Activated naive CD8-positive, alpha-beta T cell treated with anti-CD3 and anti-CD28 coated beads for 36 hours (primary cell): ENCODE data around the gene ANKRD52. TPM values are rescaled to one million over a fixed set of nuclear protein-coding genes. Genes with fewer than 3 reads are reported as not detected.
"Not testable (repeated sequence)": the region's sequence is repeated elsewhere in the genome, so short reads cannot be mapped to it uniquely, and the experiment has no call there.

Experiments used
- DNase-seq: peaks from one replicate; pipeline ENCODE4 v3.0.0; 2021
- H3K27ac Mint-ChIP-seq: one replicate; pipeline ENCODE4 v1.8.0; 2022; ENCODE audit warnings: mild to moderate bottlenecking, moderate library complexity, mixed read lengths
- H3K27me3 Mint-ChIP-seq: one replicate; pipeline ENCODE4 v1.8.0; 2022; ENCODE audit warnings: mild to moderate bottlenecking, mixed read lengths
- H3K36me3 Mint-ChIP-seq: one replicate; pipeline ENCODE4 v1.8.0; 2021; ENCODE audit warnings: mild to moderate bottlenecking, mixed read lengths
- H3K4me1 Mint-ChIP-seq: one replicate; pipeline ENCODE4 v1.8.0; 2021; ENCODE audit warnings: mixed read lengths
- H3K4me3 Mint-ChIP-seq: one replicate; pipeline ENCODE4 v1.8.0; 2022; ENCODE audit warnings: mild to moderate bottlenecking, moderate library complexity, mixed read lengths
- H3K9me3 Mint-ChIP-seq: one replicate; pipeline ENCODE4 v1.8.0; 2022; ENCODE audit warnings: mixed read lengths
- total RNA-seq, 2 experiments: library from RNA; stranded (reverse); gene quantifications; one replicate each; pipeline ENCODE4 v1.2.3, GENCODE V29; 2021

The ANKRD52 gene
- total RNA-seq, 2 experiments from 2014 or later, result 41.9 to 47.0 TPM

- no peak overlapping the region for H3K27ac Mint-ChIP-seq
- H3K27me3 Mint-ChIP-seq, result no peaks in the 10 kb centered on the region
- H3K4me3 Mint-ChIP-seq, result no peak overlapping the region
- DNase-seq, result no peak
- peaks cover 10% of the 10 kb centered on the region for H3K4me1 Mint-ChIP-seq
- no peaks in the 10 kb centered on the region for H3K9me3 Mint-ChIP-seq
- H3K36me3 Mint-ChIP-seq, result peaks cover 24% of the 10 kb centered on the region
Measured at GRCh38 chr12:56286044-56286830, 28.1 kb upstream of the ANKRD52 start.

GRCh38 chr12:56284263-56284662, 26.1 kb upstream of the ANKRD52 start:
- not testable (repeated sequence) for DNase-seq, H3K27me3 Mint-ChIP-seq, H3K27ac Mint-ChIP-seq, H3K9me3 Mint-ChIP-seq, H3K4me3 Mint-ChIP-seq, H3K4me1 Mint-ChIP-seq
- peaks cover 24% of the 10 kb centered on the region for H3K36me3 Mint-ChIP-seq

DNA sequence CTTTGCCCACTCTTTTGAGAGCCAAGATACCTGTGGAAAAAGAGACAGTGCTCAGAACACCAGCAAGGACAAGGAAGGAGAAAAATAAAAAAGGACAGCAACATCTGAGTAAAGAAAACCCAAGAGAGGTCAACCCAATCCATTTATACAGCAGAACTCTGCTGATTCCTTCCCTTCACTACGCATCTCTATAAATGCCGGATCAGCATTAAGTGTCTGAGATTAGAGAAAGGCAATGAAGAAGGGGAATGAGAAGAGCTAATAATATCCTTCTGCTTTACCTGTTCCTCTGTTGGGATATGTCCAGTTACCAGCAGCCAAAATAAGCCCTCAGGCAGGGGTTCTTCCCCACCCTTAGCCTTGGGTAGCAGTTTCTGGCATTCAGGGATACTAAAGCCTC, 24.4 kb upstream of the ANKRD52 start:
- DNase-seq, result no peak
- H3K4me3 Mint-ChIP-seq, result no peak overlapping the region
- H3K4me1 Mint-ChIP-seq, result no peaks in the 10 kb centered on the region
- H3K27me3 Mint-ChIP-seq, result no peaks in the 10 kb centered on the region
- no peaks in the 10 kb centered on the region for H3K9me3 Mint-ChIP-seq
- H3K36me3 Mint-ChIP-seq, result peaks cover 32% of the 10 kb centered on the region
- no peak overlapping the region for H3K27ac Mint-ChIP-seq

- no peaks in the 10 kb centered on the region for H3K4me1 Mint-ChIP-seq
- DNase-seq, result no peak
- peaks cover 33% of the 10 kb centered on the region for H3K36me3 Mint-ChIP-seq
- no peaks in the 10 kb centered on the region for H3K9me3 Mint-ChIP-seq
- no peak overlapping the region for H3K27ac Mint-ChIP-seq
- H3K27me3 Mint-ChIP-seq, result no peaks in the 10 kb centered on the region
- no peak overlapping the region for H3K4me3 Mint-ChIP-seq
Measured at GRCh38 chr12:56282030-56282429, 23.8 kb upstream of the ANKRD52 start.

DNA sequence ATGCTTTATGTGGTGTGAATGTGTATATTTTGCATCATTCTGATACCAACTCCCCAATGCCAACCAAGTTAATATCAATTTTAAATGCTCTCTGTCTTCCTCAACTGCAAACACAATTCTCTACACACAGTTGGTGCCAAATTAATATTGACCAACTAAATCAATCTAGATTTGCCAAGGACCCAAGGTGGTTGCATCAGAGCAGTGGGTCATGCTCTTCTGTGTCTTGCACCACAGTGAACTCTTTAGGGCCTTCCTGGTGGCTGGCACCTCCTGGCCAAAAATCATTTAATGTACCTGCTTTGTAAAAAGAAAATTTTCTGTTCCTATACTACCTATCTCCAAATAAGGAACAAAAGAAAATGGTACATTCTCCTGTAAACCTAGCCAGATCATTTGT, 22.7 kb upstream of the ANKRD52 start:
- H3K27ac Mint-ChIP-seq, result no peak overlapping the region
- no peak overlapping the region for H3K4me3 Mint-ChIP-seq
- no peaks in the 10 kb centered on the region for H3K27me3 Mint-ChIP-seq
- no peaks in the 10 kb centered on the region for H3K4me1 Mint-ChIP-seq
- peaks cover 35% of the 10 kb centered on the region for H3K36me3 Mint-ChIP-seq
- no peaks in the 10 kb centered on the region for H3K9me3 Mint-ChIP-seq
- no peak for DNase-seq

DNA sequence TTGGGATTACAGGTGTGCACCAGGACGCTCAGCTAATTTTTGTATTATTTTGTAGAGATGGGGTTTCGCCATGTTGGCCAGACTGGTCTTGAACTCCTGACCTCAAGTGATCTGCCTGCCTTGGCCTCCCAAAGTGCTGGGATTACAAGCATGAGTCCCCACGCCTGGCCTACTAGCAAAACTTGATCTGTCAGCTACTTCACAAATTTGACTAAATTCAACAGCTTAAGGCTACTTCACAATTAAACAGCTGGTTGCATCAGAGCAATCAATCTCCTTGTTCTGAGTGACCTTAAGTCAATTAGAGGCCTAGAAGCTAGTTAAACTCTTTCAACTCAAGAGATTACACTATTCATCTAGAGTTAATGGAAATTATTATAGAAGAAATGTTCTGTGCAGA, 20.7 kb upstream of the ANKRD52 start:
- DNase-seq, result no peak
- Mint-ChIP-seq H3K9me3 (no peaks in the 10 kb centered on the region), H3K27me3 (no peaks in the 10 kb centered on the region), H3K4me1 (no peaks in the 10 kb centered on the region), H3K27ac (no peak overlapping the region), H3K4me3 (no peak overlapping the region), H3K36me3 (peaks cover 37% of the 10 kb centered on the region)

DNA sequence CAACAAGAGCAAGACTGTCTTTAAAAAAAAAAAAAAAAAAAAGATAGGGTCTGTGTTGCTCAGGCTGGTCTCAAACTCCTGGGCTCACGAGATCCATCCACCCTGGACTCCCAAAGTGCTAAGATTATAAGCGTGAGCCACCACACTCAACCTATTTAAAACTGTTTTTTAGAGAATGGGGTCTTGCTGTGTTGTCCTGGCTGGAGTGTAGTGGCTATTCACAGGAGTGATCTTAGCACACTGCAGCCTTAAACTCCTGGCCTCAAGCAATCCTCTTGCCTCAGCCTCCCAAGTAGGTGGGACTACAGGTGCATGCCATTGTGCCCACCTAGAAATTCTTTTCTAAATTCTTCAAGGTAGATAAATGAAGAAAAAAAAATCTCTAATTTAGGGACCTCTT, 16.1 kb upstream of the ANKRD52 start:
- Mint-ChIP-seq H3K27me3 (no peaks in the 10 kb centered on the region), H3K27ac (no peak overlapping the region), H3K9me3 (no peaks in the 10 kb centered on the region), H3K4me1 (no peaks in the 10 kb centered on the region), H3K4me3 (no peak overlapping the region), H3K36me3 (peaks cover 35% of the 10 kb centered on the region)
- DNase-seq, result no peak

DNA sequence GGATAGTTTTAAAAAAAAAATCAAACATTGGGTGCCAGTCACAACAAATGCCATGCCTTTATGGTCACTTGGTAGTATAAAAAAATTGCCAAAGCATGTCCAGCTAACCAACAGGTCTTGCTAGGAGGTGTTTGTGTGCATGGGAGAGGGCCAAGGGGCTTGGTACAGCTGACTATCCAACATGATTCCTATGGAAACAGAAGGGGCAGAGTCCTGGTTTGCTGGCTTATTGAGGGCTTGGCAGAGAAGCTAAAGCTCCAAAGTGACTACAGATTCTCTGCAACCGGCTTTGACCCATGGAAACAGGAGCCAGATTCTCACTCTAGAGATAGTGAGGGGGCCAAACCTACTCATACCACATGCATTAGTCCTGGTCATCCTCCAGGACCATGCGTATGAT, 14.3 kb upstream of the ANKRD52 start:
- Mint-ChIP-seq H3K36me3 (peaks cover 26% of the 10 kb centered on the region), H3K4me1 (peaks cover 10% of the 10 kb centered on the region)
- H3K9me3 Mint-ChIP-seq, H3K4me3 Mint-ChIP-seq, H3K27me3 Mint-ChIP-seq, H3K27ac Mint-ChIP-seq, DNase-seq: not testable (repeated sequence)

DNA sequence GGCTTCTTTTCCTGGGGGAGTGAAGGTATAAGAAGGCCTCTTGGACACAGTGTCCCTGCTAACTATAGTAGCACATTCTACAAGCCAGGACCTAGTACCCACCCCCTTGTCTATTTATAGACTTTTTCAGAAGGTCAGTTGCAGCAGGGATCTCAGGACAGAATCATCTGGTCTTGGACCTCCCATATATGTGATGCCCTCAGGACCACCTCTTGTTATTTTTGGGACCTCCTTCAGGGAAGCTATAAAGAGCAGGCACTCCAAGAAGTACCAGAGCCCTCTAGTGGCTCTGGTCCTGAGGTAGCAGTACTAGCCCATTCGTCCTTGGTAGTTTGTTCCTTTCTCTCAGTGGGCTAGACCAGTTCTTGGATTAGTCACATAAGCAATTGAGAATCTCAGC, 12.8 kb upstream of the ANKRD52 start:
- H3K4me1 Mint-ChIP-seq, result peaks cover 16% of the 10 kb centered on the region

GRCh38 chr12:56267443-56268071, 9.4 kb upstream of the ANKRD52 start:
- H3K27me3 Mint-ChIP-seq, result no peaks in the 10 kb centered on the region
- peaks cover 13% of the 10 kb centered on the region for H3K36me3 Mint-ChIP-seq
- H3K9me3 Mint-ChIP-seq, result no peaks in the 10 kb centered on the region
- H3K4me1 Mint-ChIP-seq, result peaks cover 19% of the 10 kb centered on the region
- no peak overlapping the region for H3K27ac Mint-ChIP-seq
- H3K4me3 Mint-ChIP-seq, result peak overlapping the region; percentile 92
- no peak for DNase-seq

More for the DNA sequence above, 12.8 kb upstream of the ANKRD52 start:
- Mint-ChIP-seq H3K4me3 (no peak overlapping the region), H3K27me3 (no peaks in the 10 kb centered on the region), H3K36me3 (peaks cover 24% of the 10 kb centered on the region), H3K27ac (no peak overlapping the region), H3K9me3 (no peaks in the 10 kb centered on the region)
- no peak for DNase-seq

DNA sequence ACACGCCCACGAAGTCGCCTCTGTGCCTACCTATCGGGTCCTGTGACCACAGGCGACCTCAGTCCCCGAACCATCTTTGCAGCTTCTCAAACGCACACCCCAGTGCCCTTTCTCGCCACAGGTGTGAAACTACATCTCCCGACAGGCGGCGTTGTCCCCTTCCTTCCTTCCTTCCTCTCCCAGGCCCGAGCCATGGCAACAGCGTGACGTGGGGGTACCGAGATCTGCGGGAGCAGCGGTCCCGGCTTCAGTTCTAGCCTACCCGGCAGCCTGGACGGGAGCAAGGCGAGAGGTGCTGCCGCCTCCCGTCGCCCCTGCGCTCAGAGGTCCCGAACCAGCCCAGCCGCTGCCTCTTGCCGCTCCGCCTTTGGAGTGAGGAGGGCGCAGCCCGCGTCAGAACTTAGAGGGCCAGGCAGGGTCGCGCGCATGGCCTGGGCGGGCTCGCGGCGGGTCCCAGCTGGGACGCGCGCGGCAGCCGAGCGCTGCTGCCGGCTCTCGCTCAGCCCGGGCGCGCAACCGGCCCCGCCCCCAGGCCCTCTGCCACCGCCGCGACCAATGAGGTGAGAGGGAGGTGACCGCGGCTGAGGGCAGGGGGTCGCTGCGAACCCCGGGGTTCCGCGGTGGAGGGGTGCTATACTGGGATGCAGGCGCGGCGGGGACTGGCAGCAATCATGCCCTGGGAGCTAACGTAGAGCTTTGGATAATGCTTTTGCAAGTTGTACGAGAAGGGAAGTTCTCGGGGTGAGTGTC, 8.7 kb upstream of the ANKRD52 start, which contains the start of gene COQ10A:
Gene COQ10A, plus strand, starts transcription at position 250 of the 750 bp plus-strand sequence. Its CDS starts 177 bp downstream, at position 427.
- no peaks in the 10 kb centered on the region for H3K27me3 Mint-ChIP-seq
- DNase-seq, result peak; percentile 92
- H3K36me3 Mint-ChIP-seq, result peaks cover 13% of the 10 kb centered on the region
- peaks cover 19% of the 10 kb centered on the region for H3K4me1 Mint-ChIP-seq
- peak within 1 kb of the TSS; percentile 90 for H3K27ac Mint-ChIP-seq
- H3K4me3 Mint-ChIP-seq, result peak within 1 kb of the TSS; percentile 92
- H3K9me3 Mint-ChIP-seq, result no peaks in the 10 kb centered on the region

GRCh38 chr12:56266068-56266692, 8.0 kb upstream of the ANKRD52 start:
- H3K9me3 Mint-ChIP-seq, H3K27me3 Mint-ChIP-seq, DNase-seq: not testable (repeated sequence)
- Mint-ChIP-seq H3K4me1 (peaks cover 19% of the 10 kb centered on the region), H3K36me3 (peaks cover 13% of the 10 kb centered on the region), H3K27ac (peak overlapping the region; percentile 90), H3K4me3 (peak overlapping the region; percentile 92)

GRCh38 chr12:56262955-56263354, 4.8 kb upstream of the ANKRD52 start:
- not testable (repeated sequence) for H3K27me3 Mint-ChIP-seq, H3K36me3 Mint-ChIP-seq, H3K4me3 Mint-ChIP-seq, H3K9me3 Mint-ChIP-seq, H3K27ac Mint-ChIP-seq, DNase-seq
- peaks cover 20% of the 10 kb centered on the region for H3K4me1 Mint-ChIP-seq

DNA sequence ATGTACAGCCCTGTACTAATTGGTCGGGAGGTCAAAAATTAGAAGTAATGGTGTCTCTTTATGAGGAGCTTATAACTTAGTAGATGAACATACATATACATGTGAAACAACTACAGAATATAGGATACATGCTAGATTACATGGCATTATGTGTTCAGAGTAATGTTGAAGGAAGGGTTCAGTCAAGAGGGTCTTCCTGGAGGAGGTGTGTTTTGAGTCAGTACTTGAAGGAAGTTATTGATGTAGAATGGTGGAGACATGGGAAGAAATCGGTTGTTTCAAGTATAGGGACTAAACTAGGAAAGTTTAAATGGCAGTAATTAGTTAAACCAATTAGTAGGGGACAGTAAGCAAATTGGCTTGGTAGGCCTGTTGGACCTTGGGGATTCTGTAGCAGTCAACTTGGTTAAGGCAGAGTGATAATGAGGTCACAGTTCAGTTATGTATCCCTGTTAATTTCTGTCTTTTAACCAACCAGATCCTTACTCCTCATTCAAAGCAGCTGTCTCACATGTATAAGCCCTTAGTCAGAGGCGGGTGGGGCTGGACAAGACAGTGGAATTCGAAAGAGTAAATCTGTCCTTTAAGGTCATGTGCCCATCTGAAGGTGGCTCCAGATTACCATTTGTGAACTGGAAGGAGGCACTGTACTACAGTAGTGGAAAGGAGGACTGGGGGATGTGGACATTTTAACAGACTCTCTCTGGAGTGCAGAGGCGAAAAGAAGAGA, 3.5 kb upstream of the ANKRD52 start:
- no peak for DNase-seq
- H3K27me3 Mint-ChIP-seq, result no peaks in the 10 kb centered on the region
- H3K36me3 Mint-ChIP-seq, result no peaks in the 10 kb centered on the region
- peaks cover 21% of the 10 kb centered on the region for H3K4me1 Mint-ChIP-seq
- no peak overlapping the region for H3K27ac Mint-ChIP-seq
- no peaks in the 10 kb centered on the region for H3K9me3 Mint-ChIP-seq
- no peak overlapping the region for H3K4me3 Mint-ChIP-seq
